ENCODE data around the gene TOP2B. TPM values are rescaled to one million over a fixed set of nuclear protein-coding genes. Genes with fewer than 3 reads are reported as not detected.

Gene TOP2B
- total and polyA plus RNA-seq, 7 experiments from 2014 or later, result 66.6 to 190 (median 123) TPM

GRCh38 chr3:25555695-25556437 lies 108.8 kb downstream of the TOP2B start:
- Histone ChIP-seq H3K9me3 (ENCODE audit: control insufficient read depth in 2 of 3, low read length in 3 of 3) (no peaks in the 10 kb centered on the region), H3K4me1 (ENCODE audit: control insufficient read depth in 2 of 2, insufficient read depth in 2 of 2, low read length in 2 of 2) (no peaks in the 10 kb centered on the region), H3K27me3 (ENCODE audit: control insufficient read depth in 2 of 2, insufficient read depth in 2 of 2, low read length in 2 of 2) (no peaks in the 10 kb centered on the region), H3K36me3 (ENCODE audit: control insufficient read depth in 2 of 3, insufficient read depth in 3 of 3, low read length in 3 of 3) (no peaks in the 10 kb centered on the region), H3K4me3 (ENCODE audit: low read length) (no peak overlapping the region), H3K27ac (ENCODE audit: low read depth, low read length) (no peak overlapping the region)
- H3K27ac Mint-ChIP-seq, result no peak overlapping the region
- H3K4me3 Mint-ChIP-seq, result no peak overlapping the region
- peaks cover 0 to 11% (median 5%) of the 10 kb centered on the region in 5 donors for H3K27me3 Mint-ChIP-seq
- intact Hi-C loops (cut with micrococcal nuclease), result no loop called here
- ATAC-seq (no peak), DNase-seq (no peak)
- no peaks in the 10 kb centered on the region for H3K4me1 Mint-ChIP-seq
- ChIA-PET CTCF (interaction anchor here (0.6 to 1.6 kb wide), 2 partner anchors 10 to 81 kb away, joined by 3 read pairs; no protein-coding TSS in a partner anchor), POLR2A (no interaction called here)
- H3K36me3 Mint-ChIP-seq, result no peaks in the 10 kb centered on the region
- H3K9me3 Mint-ChIP-seq, result peaks cover 0 to 7% (median 0%) of the 10 kb centered on the region in 11 donors

DNA sequence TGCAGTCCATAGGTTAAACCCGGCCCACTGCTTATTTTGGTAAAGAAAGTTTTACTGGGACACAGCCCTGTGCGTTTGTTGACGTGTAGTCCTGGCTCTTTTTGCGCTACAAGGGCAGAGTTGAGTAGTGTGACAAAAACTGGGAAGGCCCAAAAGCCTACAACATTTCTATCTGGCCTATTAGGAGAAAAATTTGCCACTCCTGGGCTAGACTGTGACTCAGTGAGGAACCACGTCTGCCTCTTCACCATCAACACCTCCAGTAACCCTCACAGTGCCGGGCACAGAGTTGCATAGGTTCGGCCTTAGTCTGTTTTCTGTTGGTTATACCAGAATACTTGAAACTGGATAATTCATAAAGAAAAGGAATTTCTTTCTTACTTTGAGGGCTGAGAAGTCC lies 110.3 kb downstream of the TOP2B start:
- Mint-ChIP-seq H3K9me3 (peaks cover 0 to 9% (median 0%) of the 10 kb centered on the region in 11 donors), H3K27me3 (peaks cover 0 to 12% (median 5%) of the 10 kb centered on the region in 5 donors), H3K4me1 (no peaks in the 10 kb centered on the region), H3K4me3 (no peak overlapping the region), H3K27ac (no peak overlapping the region), H3K36me3 (no peaks in the 10 kb centered on the region)
- POLR2A ChIA-PET, result no interaction called here
- ATAC-seq (no peak), DNase-seq (no peak)
- no peak overlapping the region for H3K27ac ChIP-seq (ENCODE audit: low read depth, low read length)
- no peaks in the 10 kb centered on the region for H3K9me3 ChIP-seq (ENCODE audit: control insufficient read depth in 2 of 3, low read length in 3 of 3)
- H3K27me3 ChIP-seq (ENCODE audit: control insufficient read depth in 2 of 2, insufficient read depth in 2 of 2, low read length in 2 of 2), result no peaks in the 10 kb centered on the region
- H3K4me3 ChIP-seq (ENCODE audit: low read length), result no peak overlapping the region
- no peaks in the 10 kb centered on the region for H3K36me3 ChIP-seq (ENCODE audit: control insufficient read depth in 2 of 3, insufficient read depth in 3 of 3, low read length in 3 of 3)
- CTCF ChIA-PET, result interaction anchor here (1.6 kb wide), 1 partner anchor 8 kb away, joined by 3 read pairs; no protein-coding TSS in a partner anchor
- intact Hi-C loops (cut with micrococcal nuclease), result no loop called here
- no peaks in the 10 kb centered on the region for H3K4me1 ChIP-seq (ENCODE audit: control insufficient read depth in 2 of 2, insufficient read depth in 2 of 2, low read length in 2 of 2)

DNA sequence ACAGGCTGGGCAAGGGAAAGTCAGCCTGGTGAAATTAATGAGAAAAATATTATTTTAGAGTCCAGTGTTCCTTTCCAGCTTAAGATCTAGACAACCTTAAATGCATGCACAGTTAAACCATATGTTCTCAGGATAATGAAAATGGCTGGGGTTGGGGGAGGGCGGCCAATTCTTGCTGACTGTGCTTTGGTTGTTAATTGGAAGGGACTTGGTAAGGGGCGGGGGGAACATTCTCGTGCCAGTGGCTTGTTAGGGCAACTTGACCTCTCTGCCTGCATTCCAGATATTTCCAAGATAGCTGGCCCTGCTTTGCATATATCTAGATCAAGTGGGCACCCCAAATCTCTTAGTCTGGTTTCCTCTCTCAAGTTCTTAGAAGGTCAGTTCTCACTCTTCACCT lies 112.5 kb downstream of the TOP2B start:
- ChIA-PET CTCF (no interaction called here), POLR2A (no interaction called here)
- H3K27ac ChIP-seq (ENCODE audit: low read depth, low read length), result no peak overlapping the region
- H3K36me3 ChIP-seq (ENCODE audit: control insufficient read depth in 2 of 3, insufficient read depth in 3 of 3, low read length in 3 of 3), result no peaks in the 10 kb centered on the region
- DNase-seq (no peak), ATAC-seq (no peak)
- intact Hi-C loops (cut with micrococcal nuclease), result no loop called here
- H3K9me3 Mint-ChIP-seq, result peaks cover 0 to 9% (median 0%) of the 10 kb centered on the region in 11 donors
- H3K4me3 ChIP-seq (ENCODE audit: low read length), result no peak overlapping the region
- H3K9me3 ChIP-seq (ENCODE audit: control insufficient read depth in 2 of 3, low read length in 3 of 3), result no peaks in the 10 kb centered on the region
- H3K4me1 ChIP-seq (ENCODE audit: control insufficient read depth in 2 of 2, insufficient read depth in 2 of 2, low read length in 2 of 2), result no peaks in the 10 kb centered on the region
- H3K27me3 Mint-ChIP-seq, result peaks cover 0 to 12% (median 5%) of the 10 kb centered on the region in 5 donors
- no peaks in the 10 kb centered on the region for H3K36me3 Mint-ChIP-seq
- H3K4me3 Mint-ChIP-seq, result no peak overlapping the region
- no peak overlapping the region for H3K27ac Mint-ChIP-seq
- no peaks in the 10 kb centered on the region for H3K27me3 ChIP-seq (ENCODE audit: control insufficient read depth in 2 of 2, insufficient read depth in 2 of 2, low read length in 2 of 2)
- no peaks in the 10 kb centered on the region for H3K4me1 Mint-ChIP-seq

GRCh38 chr3:25548836-25549235 lies 115.9 kb downstream of the TOP2B start:
- CTCF ChIA-PET, result no interaction called here

DNA sequence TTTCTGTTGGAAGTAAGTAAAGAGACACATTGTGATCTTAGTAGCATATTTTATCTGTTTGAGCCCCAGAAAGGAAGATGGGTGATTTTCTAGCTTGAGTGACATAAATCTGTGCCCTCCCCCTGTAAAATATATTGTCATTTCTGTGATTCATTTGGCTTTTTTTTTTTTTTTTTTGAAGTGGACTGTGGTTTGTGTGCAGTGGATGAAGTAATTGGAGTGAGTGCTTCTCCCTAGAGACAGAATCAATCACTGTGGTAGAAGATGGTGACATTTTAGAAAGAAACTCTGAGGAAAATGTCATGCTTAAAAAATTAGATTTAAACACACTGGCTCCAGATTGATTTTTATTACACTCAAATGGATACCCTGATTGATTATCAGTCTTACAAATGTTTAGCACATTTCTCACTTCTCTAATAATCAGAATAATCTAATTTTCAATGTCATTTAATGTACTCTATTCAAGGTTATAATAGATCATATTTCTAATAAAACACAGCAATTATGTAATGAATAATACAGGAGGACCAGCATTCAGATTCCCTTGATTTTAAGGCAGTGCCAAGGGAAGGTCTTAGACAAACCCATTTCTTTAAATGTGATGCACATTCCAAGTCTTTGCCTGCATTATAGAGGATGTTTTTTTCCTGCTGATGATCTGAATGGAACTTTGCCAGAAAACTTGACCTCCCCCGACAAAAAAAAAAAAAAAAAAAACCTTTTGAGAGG lies 116.6 kb downstream of the TOP2B start:
- H3K27ac ChIP-seq (ENCODE audit: low read depth, low read length), result no peak overlapping the region
- ChIA-PET POLR2A (no interaction called here), CTCF (interaction anchor here (0.7 kb wide), 1 partner anchor 911 kb away, joined by 3 read pairs; no protein-coding TSS in a partner anchor)
- no peaks in the 10 kb centered on the region for H3K27me3 ChIP-seq (ENCODE audit: control insufficient read depth in 2 of 2, insufficient read depth in 2 of 2, low read length in 2 of 2)
- no peaks in the 10 kb centered on the region for H3K9me3 ChIP-seq (ENCODE audit: control insufficient read depth in 2 of 3, low read length in 3 of 3)
- no peaks in the 10 kb centered on the region for H3K36me3 ChIP-seq (ENCODE audit: control insufficient read depth in 2 of 3, insufficient read depth in 3 of 3, low read length in 3 of 3)
- Mint-ChIP-seq H3K36me3 (no peaks in the 10 kb centered on the region), H3K27me3 (peaks cover 0 to 12% (median 5%) of the 10 kb centered on the region in 5 donors), H3K9me3 (peaks cover 0 to 9% (median 0%) of the 10 kb centered on the region in 11 donors), H3K4me1 (no peaks in the 10 kb centered on the region), H3K4me3 (no peak overlapping the region), H3K27ac (no peak overlapping the region)
- DNase-seq, result no peak
- ATAC-seq, result no peak
- intact Hi-C loops (cut with micrococcal nuclease), result no loop called here
- no peak overlapping the region for H3K4me3 ChIP-seq (ENCODE audit: low read length)
- no peaks in the 10 kb centered on the region for H3K4me1 ChIP-seq (ENCODE audit: control insufficient read depth in 2 of 2, insufficient read depth in 2 of 2, low read length in 2 of 2)

More at GRCh38 chr3:25548836-25549235, 115.9 kb downstream of the TOP2B start:
- no peaks in the 10 kb centered on the region for H3K9me3 ChIP-seq (ENCODE audit: control insufficient read depth in 2 of 3, low read length in 3 of 3)
- no peaks in the 10 kb centered on the region for H3K27me3 ChIP-seq (ENCODE audit: control insufficient read depth in 2 of 2, insufficient read depth in 2 of 2, low read length in 2 of 2)
- POLR2A ChIA-PET, result no interaction called here
- ATAC-seq (no peak), DNase-seq (no peak)
- Mint-ChIP-seq H3K27me3 (peaks cover 0 to 12% (median 5%) of the 10 kb centered on the region in 5 donors), H3K9me3 (peaks cover 0 to 9% (median 0%) of the 10 kb centered on the region in 11 donors), H3K36me3 (no peaks in the 10 kb centered on the region), H3K27ac (no peak overlapping the region), H3K4me1 (no peaks in the 10 kb centered on the region), H3K4me3 (no peak overlapping the region)
- H3K4me3 ChIP-seq (ENCODE audit: low read length), result no peak overlapping the region
- intact Hi-C loops (cut with micrococcal nuclease), result no loop called here
- H3K4me1 ChIP-seq (ENCODE audit: control insufficient read depth in 2 of 2, insufficient read depth in 2 of 2, low read length in 2 of 2), result no peaks in the 10 kb centered on the region
- no peak overlapping the region for H3K27ac ChIP-seq (ENCODE audit: low read depth, low read length)
- no peaks in the 10 kb centered on the region for H3K36me3 ChIP-seq (ENCODE audit: control insufficient read depth in 2 of 3, insufficient read depth in 3 of 3, low read length in 3 of 3)
